AG20443 (cell line): ENCODE measurements around the gene FDX1.
"Not testable (repeated sequence)": the region's sequence is repeated elsewhere in the genome, so short reads cannot be mapped to it uniquely, and the experiment has no call there.

Experiments
- DNase-seq: peaks from one replicate; pipeline ENCODE4 v3.0.0; 2012; ENCODE audit warnings: low spot score, mixed read lengths

The FDX1 gene, protein sequence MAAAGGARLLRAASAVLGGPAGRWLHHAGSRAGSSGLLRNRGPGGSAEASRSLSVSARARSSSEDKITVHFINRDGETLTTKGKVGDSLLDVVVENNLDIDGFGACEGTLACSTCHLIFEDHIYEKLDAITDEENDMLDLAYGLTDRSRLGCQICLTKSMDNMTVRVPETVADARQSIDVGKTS

DNA sequence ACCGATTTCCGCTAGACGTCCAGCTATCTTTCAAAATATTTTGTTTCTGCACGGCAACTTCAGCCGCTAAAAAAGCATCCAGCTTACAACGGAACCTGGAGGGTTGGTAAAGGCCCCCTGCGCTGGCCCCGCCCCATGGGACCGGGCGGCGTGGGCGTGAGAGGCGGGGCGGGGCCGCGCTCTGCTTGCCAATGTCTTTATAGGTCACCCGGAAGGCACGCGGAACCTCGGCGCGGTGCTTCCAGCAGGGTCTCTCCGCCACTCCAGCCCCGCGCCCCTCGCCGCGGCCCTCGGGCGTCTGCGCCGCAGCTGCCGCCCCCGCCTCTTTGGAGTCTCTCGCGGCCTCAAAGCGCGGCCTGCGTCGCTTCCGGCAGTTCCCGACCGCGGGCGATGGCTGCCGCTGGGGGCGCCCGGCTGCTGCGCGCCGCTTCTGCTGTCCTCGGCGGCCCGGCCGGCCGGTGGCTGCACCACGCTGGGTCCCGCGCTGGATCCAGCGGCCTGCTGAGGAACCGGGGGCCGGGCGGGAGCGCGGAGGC is at the start of gene FDX1:
Gene FDX1, plus strand, starts transcription at position 218 of the 536 bp plus-strand sequence. Its CDS starts 173 bp downstream, at position 391.
- peak; percentile 85 for DNase-seq

DNA sequence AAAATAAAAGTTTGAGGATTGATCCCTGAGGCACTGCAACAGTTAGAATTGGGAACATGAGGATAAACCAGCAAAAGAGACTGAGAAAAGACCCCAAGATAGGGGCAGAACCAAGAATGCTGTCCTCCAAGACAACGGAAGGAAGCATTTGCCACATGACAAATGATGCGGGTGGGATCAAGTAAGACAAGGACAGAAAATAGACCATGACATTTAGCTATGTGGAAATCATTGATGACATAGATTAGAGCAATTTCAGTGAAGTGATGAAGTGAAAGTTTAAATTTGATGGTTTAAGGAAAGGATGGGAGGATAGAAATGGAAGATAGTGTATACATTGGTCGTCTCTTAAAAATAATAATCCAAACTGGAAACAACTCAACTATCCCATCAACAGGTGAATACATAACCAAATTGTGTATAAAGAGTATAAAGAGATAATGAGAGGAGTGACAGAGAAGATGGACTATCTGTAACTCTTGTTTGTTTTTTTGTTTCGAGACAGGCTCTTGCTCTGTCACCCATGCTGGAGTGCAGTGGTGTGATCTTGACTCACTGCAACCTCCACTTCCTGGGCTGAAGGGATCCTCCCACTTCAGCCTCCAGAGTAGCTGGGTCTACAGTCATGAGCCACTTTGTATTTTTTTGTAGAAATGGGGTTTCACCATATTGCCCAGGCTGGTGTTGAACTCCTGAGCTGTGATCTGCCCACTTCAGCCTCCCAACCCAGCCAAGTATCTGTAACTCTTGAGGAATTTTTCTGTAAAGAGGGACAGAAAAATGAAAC is 48.7 kb upstream of the FDX1 start:
- DNase-seq = no peak

DNA sequence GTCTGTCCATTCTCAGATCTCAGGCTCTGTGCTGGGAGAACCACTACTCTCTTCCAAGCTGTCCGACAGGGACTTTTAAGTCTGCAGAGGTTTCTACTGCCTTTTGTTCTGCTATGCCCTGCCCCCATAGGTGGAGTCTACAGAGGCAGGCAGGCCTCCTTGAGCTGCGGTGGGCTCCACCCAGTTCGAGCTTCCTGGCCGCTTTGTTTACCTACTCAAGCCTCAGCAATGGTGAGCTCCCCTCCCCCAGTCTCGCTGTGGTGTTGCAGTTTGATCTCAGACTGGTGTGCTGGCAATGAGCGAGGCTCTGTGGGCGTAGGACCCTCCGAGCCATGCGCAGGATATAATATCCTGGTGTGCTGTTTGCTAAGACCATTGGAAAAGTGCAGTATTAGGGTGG is 41.5 kb upstream of the FDX1 start:
- DNase-seq = not testable (repeated sequence)

DNA sequence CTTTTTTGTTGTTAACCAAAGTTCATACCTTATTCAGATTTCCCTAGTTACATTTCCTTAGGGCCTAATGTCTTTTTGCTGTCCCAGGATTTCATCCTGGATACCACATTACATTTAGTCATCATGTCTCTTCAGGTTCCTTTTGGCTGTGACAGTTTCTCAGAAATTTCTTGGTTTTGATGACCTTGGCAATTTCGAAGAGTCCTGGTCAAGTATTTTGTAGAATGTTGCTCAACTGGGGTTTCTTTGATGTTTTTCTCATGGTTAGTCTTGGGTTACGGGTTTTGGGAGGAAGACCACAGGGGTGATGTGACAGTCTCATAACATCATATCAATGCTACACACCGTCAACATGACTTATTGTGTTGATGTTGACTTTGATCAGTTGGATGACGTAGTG is 39.8 kb upstream of the FDX1 start:
- no peak for DNase-seq

DNA sequence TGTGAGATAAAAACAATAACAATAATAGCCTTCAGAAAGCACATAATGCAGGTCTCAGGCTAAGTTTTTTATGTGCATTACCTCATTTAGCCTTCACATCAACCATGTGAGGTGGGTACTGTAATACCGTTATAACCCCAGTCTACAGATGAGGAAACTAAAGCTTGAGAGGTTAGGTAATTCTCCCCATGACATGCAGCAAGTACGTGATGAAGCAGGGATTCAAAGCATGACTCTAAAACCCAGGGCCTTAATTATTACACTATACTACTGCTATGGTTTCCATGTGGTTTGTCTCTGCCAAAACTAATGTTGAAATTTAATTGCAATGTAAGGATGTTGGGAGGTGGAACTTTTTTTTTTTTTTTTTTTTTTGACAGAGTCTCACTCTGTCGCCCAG is 37.7 kb upstream of the FDX1 start:
- DNase-seq = no peak

DNA sequence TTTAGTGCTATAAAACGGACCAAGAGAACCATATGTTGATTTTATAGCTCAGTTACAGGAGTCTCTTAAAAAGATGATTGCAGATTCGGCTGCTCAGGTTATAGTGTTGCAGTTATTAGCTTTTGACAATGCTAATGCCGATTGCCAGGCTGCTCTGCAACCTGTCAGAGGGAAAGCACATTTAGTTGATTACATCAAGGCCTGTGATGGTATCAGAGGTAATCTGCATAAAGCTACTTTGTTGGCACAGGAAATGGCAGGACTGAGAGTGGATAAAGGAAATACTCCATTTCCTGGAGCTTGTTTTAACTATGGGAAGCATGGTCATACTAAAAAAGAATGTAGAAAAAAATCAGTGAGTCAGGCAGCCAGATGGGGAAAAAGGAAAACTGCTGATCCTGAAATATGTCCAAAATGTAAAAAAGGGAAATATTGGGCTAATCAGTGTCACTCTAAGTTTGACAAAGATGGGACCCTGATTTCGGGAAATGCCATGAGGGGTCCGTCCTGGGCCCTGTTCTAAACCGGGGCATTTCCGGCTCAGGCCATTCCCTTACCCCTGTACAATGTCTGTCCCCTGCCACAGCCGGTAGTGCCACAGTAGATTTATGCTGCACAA is 32.0 kb upstream of the FDX1 start:
- DNase-seq = not testable (repeated sequence)

DNA sequence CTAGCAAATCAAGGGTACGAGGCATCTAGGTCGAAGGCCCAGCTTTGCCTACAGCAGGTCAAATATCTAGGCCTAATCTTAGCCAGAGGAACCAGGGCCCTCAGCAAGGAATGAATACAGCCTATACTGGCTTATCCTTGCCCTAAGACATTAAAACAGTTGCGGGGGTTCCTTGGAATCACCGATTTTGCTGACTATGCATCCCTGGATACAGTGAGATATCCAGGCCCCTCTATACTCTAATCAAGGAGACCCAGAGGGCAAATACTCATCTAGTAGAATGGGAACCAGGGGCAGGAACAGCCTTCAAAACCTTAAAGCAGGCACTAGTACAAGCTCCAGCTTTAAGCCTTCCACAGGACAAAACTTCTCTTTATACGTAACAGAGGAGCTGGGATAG is 26.2 kb upstream of the FDX1 start:
- DNase-seq = not testable (repeated sequence)

DNA sequence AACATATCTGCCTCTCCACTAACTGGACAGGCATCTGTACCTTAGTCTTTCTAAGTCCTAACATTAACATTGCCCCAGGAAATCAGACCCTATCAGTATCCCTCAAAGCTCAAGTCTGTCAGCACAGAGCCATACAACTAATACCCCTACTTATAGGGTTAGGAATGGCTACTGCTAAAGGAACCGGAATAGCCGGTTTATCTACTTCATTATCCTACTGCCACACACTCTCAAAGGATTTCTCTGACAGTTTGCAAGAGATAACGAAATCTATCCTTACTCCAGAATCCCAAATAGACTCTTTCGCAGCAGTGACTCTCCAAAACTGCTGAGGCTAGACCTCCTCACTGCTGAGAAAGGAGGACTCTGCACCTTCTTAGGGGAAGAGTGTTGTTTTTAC is 24.1 kb upstream of the FDX1 start:
- not testable (repeated sequence) for DNase-seq

DNA sequence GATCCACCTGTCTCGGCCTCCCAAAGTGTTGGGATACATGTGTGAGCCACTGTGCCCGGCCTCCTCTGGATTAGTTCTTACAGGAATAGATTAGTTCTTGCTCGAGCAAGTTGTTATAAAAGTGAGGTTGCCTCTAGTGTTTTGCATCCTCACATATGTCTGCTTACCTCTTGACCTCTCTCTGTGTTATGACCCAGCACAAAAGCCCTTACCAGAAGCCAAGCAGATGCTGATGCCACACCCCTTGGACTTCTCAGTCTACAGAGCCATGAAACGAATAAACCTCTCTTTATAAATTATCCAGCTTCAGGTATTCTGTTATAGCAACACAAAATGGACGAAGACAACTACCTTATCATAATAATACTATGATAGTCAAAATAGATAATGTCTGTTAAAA is 22.4 kb upstream of the FDX1 start:
- no peak for DNase-seq

DNA sequence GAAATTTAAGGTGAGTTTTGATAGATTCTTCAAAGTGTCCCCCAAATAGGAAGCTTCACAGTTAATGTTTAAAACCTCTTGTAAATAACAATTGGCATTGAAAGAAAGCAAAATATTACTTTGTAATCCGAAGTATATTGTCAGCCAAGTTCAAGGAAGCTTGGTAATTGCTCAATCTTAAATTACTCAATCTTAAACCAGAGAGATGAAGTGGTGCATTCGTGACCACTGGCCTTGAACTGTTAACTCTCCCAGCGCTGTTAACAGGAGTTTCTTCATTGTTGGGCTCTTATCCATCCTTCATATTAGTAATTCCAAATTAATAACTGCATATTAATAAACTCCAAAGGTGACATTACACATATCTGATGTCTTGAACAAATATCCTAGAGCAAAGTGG is 20.6 kb upstream of the FDX1 start:
- DNase-seq = peak; percentile 57

DNA sequence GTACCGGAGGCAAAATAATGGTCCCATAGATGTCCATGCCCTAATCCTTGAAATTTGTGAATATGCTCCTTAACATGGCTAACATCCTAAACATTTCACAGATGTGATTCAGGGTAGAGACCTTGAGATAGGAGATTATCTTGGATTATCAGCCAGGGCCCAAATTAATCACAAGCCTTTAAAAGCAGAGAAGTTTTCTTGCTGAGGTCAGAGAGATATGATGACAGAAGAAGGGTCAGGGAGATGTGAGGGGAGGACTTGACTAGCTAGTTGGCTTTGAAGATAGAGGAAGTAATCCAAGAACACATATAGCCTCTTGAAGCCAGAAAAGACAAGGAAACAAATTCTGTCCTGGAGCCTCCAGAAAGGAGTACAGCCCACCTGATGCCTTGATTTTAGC is 19.1 kb upstream of the FDX1 start:
- no peak for DNase-seq

DNA sequence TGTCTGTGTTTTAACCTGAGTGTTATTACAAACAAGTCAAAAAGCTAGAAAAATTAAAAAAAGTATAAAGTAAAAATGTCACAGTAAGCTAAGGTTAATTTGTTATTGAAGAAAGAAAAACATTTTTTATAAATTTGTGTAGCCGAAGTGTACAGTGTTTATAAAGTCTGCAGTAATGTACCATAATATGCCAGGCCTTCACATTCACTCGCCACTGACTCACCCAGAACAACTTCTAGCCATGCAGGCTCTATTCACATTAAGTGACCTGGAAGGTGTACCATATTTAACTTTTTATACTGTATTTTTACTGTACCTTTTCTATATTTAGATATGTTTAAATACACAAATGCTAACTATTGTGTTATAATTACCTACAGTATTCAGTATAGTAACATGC is 14.7 kb upstream of the FDX1 start:
- no peak for DNase-seq

DNA sequence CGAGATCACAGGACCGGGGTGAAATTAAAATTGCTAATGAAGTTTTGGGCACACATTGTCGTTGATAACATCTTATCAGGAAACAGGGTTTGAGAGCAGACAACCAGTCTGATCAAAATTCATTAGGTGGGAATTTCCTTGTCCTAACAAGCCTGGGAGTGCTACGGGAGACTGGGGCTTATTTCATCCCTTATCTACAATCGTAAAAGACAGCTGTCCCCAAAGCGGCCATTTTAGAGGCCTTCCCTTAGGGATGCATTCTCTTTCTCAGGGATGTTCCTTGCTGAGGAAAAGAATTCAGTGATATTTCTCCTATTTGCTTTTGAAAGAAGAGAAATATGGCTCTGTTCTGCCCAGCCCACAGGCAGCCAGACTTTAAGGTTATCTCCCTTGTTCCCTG is 8.1 kb upstream of the FDX1 start:
- DNase-seq = not testable (repeated sequence)

DNA sequence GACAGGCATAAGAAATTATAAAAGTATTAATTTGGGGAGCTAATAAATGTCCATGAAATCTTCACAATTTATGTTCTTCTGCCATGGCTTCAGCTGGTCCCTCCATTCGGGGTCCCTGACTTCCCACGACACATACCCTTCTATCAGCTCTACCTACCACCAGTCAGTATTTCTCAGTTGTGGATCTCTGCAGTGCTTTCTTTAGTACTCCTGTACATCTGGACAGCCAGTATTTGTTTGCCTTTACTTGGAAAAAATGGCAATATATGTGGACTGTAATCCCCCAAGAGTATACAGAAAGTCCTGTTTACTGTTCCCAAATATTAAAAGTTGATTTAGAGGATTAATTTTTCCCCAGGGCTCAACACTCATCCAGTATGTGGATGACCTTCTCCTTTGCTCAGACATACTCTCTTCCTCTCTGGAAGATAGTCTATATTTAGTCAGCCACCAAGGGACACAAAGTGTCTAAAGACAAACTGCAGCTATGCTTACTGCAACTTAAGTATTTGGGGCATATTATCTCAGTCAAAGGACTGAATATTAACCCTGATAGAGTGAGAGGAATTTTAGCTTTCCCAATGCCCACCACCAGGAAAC is 7.3 kb upstream of the FDX1 start:
- no peak for DNase-seq

DNA sequence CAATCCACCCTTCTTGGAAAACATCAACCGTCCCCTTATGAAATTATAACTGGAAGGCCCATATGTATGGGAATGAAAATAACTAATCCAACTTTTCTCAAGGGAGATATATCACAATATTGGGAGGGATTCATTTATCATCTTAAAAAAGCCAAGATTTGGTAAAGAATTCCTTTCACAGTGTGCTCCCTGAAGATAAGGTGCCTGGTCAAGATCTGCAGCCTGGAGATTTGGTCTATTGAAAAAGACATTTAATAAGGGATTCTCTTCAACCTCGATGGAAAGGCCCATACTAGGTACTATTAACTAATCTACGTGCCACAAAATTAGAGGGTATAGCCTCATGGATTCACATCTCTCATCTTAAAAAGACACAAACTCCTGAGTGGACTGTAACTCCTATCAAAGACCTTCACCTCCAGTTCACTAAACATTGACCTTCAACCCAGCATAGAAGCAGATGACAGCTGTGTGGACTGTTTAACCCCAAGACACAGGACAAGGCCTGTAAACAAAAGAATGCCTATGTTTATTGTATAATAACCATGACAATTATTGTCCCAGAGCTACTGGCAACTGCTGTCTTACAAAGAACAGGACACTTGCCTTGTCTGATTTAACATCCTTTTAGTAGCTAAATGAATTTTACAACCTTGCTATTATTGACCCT is 4.8 kb upstream of the FDX1 start:
- no peak for DNase-seq

DNA sequence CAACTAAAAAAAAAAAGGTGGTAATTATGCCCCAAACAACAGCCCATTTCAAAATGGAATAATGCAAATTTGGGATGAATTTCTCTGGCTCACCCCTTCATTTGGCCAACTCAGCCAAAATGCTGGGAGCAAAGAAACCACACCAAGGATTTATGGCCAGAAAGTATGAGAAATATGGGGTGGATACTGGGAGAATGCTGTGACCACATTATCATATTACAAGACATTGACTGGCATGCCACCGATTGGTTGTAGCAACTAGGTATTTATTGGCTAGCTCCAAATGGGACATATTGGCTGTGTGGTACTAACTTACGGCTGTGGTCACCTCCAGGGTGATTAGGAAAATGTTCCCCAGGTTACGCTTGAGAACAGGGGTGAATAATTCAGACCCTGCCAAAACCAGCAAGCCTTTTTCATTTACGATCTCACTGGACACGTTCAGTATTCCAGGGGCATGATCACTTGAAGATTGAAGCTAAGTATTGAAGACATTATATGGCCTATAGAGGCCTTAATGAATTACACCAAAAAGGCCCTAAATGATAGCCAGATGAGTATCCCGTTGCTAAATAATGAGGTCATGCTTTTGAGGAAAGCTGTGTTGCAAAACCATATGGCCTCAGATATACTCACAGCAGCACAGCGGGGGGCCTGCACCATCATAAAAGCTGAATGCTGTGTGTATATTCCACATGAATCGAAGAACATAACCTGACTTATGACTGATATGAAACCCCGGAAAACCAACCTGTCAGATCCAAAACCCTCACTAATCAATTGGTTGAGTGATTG is 3.8 kb upstream of the FDX1 start:
- DNase-seq = peak; percentile 77

DNA sequence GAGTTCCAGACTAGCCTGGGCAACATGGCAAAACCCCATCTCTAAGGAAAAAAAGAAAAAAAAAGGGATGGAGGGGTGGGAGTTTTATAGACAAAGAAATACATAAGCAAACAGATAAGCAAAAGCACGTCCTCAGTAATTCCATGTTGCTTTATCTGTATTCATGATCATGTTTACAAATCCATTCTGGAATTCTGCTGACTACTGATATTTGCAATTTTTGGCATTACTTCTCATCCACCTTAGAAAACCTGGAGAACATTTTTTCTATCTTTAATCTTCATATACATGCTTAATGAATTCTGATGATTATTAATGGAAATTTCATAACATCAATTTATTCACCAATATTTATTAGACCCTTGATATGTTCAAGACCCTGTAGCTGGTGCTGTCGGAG is 1.7 kb upstream of the FDX1 start:
- no peak for DNase-seq

DNA sequence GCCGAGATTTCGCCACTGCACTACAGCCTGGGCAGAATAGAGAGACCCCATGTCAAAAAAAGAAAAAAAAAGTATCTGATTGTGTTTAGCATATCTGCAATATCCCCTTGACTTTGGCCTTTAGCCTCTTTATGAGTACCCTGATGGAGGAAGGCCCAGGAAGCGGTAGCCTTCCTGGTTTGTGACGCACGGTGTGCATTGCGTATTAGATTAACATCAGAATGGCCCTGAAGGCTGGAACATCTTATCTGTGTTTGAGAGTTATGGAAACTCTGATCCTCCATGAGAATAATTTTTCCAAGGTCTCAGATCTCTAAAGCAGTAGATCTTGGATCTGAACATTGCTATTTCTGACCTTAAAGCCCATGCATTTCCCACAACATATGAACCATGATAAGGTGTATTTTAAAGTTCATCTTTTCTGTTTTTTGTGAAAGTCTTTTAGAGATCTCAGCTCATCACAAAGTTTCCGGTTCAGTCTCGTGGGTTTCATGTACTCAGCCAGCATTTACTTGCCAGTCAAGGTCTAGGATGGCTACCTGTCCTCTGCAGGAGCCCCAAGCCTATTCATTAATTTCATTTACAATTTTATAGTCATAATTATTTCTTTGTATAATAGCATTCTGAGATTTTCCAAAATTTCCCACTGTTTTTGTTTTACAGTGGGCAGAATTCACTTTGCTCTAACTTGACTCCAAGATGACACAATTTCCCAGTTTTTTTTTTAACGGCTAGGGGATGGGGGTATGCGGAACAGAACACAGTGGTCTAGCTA is 605 bp upstream of the FDX1 start:
- no peak for DNase-seq

DNA sequence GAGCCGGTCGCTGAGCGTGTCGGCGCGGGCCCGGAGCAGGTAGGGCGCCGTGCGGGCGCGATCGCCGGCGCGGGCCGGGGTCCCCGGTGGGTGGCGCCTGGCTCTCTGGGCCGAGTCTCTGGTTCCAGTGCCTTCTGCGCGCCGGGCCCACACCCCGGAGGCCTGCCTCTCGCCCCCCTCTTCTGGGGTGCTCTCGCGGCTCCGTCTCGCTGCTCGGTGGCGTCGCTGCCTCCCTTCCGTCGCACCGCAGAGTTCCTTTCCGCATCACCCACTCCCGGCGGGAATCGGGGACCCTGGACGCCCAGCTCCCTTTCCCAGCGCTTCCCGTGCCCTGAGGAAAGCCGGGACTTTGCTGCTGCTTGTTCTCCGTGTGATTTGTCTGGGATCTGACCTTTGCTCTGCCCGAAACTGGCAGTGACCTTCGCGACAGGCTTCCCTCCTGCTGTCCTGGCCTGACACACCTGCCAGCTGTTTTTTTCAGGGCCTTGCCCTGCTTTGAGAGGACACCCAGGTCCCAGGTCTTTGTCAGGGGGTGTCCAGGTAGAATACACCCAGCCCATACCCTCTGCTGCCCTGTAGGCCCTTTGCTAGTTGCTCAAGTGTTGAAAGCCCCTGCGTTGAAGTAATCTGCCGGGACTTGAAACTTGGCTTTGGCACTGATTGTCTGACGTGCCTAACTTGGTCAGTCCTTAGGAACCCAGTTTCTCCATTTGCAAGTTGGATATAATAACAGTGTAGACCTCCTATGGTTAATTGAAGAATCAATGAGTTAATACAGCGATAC is 711 bp downstream of the FDX1 start:
- DNase-seq = peak; percentile 50
